Measurements from ENCODE around the gene TOP3B.
"Not testable (repeated sequence)": the region's sequence is repeated elsewhere in the genome, so short reads cannot be mapped to it uniquely, and the experiment has no call there.

Gene TOP3B

DNA sequence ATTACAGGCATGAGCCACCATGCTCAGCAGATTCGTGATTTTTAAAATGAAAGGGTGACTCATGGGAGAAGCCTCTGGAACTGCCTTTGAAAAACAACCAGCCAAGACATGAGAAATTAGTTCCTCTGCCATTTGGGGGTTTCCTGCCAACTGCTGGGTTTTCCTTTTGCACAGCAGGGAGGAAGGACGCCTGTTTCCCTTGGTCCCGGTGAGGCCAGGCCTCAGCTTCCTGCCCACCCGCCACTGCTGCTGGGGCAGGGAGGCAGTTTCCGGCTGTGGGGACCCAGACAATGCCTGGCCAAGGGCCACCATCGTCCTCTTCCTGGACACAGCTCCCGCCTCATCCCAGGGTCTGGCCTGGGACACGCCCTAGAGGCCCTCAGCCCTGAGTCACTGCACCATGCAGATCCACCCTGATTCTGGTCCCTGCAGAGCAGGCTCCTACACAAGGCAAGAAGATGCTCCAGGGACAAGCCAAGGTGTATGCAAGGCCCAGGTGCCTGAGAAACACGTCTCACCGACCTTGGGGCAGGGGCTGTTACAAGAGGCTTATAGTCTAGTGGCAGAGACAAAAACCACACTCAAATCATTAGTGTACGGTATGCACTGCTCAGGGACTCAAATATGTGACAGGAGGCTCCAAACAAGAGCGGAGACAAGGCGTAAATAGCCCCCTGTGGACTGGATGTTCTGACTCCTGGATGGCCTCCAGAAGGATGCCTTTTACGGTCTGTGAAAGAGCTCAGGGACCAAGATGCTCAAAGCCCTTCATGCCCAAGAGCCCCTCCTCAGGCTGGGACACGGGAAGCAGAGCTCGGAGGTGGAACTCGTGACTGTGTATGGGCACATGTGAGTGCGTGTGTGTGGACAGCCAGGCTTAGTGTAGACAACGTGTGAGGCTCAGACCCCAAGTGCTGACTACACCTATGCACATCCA, 39.9 kb downstream of the TOP3B start:
- DNase-seq = no peak

DNA sequence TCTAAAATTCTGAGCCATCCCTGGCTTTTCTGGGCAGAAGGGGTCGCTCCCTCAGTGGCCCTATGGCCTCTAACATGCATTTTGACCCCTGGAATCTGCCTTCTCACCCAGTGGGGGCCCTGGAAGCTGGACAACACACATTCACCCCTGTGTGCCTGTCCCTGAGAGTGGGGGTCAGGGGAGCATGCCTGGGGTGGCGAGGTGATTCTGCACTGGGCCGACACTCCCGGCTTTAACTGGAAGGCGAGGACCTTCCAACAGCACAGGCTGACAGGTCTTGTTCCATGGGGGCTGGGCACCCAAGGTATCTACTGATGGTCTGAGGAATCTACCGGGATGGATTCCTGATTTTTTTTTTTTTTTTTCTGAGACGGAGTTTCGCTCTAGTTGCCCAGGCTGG, 40.7 kb downstream of the TOP3B start:
- DNase-seq = no peak

DNA sequence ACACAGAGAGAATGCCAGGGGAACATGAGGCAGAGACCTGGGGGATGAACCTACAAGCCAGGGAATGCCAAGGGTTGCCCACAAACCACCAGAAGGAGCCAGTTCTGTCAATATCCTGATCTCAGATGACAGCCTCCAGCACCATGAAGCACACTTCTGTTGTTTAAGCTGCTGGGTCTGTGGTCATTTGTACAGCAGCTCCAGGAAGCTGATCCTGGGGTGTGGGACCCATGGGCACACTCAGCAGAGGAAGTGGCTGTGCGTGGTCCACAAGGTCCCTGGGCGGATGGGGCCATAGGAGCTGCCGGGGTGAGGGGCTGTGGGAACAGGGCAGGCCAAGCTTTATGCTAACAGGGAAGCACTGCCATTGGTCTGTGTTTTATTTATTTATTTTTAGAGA, 42.1 kb downstream of the TOP3B start:
- DNase-seq = no peak

DNA sequence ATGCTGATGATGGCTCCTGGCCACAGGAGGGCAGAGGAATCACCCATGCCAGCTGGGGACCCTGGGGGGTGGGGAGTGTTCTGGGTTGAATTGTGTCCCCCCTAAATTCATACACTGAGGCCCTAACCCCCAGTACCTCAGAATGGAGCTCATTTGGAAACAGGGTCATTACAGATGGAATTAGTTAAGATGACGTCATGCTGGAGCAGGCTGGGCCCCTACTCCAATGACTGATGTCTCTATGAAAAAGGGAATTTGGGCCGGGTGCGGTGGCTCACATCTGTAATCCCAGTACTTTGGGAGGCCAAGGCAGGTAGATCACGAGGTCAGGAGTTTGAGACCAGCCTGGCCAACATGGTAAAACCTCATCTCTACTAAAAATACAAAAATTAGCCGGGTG, 42.7 kb downstream of the TOP3B start:
- DNase-seq = not testable (repeated sequence)

DNA sequence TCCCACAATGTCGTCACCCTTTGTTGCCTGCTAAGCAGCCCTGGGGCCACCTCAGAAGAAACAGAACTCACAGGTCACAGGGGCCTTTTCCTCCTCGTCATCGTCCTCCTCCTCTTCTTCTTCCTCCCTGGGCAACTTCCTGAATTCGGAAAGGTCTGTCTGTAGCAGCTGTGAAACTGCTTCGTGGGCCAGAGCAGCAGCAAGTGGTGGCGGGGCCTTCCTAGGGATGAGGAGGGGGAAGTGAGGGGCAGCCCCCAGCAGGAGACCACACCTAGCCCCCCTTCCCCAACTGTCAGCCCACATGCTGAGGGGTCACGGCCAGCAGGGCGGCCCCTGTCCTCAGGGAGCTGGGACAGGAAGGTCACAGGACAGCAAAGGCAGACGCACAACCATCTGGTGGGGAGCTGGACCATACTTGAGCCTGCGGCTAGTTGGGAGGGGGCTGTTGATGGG, 43.1 kb downstream of the TOP3B start:
- DNase-seq = no peak

DNA sequence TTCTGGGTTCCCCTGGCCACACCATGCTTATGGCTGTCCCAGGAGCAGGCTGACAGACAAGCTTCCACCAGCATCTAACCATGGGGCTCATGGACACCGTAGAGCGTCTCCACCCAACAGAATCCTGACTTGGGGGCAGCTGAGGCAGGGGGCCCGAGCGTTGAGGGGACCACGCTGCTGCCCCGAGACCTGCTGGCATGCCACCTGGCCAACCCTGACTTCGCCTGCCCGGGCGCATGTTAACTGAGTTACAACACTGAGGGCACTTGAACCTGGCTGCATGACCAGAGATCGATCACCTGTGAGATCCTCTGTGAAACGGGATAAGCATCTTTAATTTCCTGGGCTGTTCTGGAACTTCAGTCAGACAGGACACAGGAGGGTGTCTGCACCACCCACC, 43.7 kb downstream of the TOP3B start:
- no peak for DNase-seq

DNA sequence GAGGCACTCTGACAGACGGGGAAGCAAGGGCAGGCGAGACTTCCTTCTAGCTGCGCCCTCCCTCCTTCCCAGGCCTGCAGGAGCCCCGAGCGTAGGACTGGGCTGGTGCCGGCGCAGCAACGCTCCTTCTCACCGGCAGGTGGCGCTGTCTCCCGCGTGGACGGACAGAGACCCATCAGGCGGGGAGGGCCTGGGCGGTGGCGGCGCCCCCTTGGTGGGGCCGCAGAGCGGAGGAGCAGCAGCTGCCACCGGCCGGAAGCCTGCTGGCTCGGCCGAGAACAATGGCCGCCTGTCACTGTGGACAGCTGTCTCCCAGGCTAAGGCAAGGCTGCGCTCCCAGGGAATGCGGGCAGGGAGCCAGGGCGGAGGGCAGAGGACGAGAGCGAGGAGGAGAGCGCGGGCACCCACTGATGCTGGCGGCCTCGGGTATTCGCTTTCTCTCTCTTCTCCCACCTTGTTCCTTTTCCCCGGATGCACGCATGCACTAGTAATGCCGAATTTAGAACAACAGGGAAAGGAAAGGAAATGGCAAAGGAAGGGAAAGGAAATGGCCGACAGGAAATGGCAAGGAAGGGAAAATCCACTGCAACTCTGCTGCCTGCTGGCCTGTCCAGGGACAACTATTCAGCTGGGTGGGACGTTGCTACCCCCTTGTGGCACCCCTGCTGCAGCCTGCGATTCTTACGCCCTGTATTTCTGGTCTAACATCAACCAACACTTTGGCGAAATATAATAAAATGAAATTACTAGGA, 44.3 kb downstream of the TOP3B start:
- DNase-seq = peak; percentile 30 to 61

DNA sequence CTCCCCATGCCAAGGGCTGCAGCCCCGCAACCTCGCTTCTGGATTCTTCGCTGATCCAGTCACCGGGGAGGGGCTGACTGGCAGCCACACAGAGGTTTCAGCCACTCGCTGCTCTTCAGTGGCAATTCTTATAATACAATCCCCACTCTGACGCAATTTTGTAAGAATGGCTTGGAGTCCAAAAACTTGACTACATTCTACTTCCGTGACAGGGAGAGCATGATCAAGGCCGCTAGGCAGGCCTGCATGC, 44.8 kb downstream of the TOP3B start:
- no peak for DNase-seq

DNA sequence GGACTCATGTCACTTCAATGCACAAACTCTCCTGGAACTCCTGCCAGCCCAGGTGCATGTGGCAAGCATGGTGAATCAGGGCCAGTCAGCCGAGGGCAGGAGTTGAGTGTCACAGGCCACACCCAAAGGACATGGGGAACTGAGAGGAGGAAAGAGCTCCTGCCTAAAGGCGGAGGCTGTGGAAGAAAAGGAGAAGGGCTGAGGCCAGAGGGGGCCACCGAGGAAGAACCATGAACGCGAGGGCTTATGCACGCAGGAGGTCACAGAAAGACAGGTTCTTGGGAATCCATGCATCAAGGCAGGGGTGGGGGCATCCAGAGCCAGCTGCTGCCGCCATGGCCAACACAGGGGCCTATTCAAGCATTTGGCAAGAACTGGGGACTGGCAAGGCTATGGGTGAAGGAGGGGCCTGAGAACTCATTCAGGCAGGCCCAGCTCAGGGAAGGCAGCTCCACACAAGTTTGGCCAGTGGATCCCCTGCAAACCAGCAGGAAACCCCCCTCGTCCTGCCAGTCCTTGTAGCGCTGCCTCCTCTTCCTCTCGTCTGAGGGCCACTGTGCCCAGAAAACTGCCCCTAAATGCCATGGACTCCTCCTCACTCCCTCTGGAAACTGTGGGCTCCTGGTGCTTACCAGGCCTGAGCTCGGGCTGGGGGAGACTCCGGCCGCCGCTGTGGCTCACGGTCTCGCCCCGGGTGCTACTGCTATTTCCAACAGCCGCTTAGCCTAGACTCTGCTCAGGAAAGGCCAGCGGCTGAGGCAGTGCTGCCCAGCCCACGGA, 45.4 kb downstream of the TOP3B start:
- no peak for DNase-seq

DNA sequence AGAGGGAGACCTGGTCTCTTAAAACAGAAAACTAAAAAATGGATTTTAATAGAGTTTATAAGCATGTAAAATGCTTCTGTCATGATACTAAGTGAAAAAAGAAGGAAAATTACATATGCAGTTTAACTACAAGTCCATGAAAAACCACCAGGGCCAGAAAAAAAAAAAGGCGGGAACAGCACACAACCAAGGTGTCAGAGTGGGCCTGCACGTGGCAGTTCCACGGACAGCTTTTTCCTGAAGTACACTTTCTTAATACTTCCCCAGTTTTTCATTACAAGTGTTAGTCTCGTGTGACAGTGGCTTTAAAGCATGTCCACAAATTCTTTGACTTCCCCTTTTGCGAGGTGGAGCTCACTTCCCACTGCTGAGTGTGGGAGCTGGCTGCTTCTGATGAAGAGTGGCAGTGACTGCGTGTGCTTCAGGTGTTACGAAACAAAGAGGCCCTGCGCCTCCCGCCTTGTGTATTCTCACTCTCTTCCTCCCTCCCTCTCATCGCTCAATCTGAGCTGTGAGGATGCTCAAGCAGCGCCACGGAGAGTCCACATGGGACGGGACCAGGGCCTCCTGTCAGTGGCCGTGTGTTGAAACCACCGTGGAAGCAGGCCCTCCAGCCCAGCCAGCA, 46.3 kb downstream of the TOP3B start:
- DNase-seq = no peak

DNA sequence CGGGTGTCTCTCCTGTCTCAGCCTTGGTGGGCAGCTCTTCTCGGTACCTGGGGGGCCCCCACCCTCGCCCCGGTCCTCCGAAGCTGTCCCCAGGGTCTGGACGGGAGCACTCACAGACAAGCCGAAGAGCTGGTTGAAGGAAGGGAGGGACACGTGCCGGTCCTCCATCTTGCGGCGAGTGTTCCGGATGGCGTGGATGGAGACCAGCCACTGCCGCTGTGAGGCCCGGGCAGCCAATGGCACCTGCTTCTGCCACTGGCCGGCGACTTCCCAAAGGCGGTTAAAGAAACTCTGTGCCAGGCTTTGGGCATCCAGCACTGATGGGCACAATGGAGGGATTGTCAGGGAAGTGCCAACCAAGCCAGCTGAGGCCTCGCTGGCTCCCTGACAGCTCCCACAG, 48.7 kb downstream of the TOP3B start:
- DNase-seq = no peak

DNA sequence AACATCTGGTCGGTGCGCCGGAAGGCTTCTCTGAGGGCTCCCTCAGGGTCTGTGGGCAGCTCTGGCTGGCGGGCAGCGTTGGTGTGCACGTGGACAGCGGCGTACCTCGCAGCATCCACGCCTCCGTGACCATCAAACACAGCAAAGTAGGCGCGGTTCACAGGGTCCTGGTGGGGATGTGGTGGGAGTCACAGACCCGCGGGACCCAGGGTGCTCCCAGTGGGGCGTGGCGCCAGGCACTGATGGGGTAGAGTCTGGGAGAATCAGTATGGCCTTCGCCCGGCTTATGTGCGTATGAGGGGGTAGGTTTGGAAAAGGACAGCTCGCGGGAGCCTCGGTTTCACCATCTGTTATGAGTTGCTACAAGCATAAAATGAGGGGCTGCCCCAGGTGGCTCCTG, 49.2 kb downstream of the TOP3B start:
- no peak for DNase-seq

DNA sequence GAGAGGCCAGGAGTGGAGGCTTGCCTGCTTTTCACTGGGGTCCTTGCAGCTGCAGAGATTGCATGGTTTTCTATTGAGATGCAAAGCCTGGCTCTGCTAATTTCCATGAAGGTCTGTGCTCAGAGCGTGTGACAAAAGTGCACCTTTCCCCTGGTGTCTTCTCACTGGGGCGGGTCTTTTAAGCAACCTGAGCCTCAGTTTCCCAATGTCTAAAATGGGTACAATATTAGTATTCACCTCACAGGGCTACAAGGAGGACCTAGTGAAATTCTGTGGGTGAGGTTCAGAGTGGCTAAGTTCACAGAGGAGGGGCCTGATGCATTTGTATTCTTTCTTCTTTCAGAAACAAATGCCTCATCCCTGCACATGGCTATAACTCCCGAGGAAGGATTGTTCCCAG, 50.2 kb downstream of the TOP3B start:
- DNase-seq = no peak

DNA sequence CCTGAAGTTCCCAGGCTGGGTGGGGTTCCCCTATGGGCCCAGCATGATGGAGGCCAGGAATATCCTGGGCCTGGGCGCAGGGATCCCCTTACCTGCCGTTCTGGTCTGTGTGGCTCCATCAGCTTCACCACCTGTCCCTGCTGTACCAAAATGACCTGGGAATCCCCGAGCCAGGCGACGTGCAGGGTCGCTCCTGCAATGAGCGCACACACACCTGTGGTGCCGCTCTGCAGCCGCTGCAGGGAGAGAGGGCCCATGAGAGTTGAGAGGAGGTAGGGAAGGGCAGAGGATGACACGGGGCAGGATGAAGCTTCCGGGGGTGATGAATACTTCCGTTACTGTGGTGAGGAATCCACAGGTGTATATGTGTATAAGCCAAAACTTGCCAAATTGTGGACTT, 51.5 kb downstream of the TOP3B start:
- no peak for DNase-seq

DNA sequence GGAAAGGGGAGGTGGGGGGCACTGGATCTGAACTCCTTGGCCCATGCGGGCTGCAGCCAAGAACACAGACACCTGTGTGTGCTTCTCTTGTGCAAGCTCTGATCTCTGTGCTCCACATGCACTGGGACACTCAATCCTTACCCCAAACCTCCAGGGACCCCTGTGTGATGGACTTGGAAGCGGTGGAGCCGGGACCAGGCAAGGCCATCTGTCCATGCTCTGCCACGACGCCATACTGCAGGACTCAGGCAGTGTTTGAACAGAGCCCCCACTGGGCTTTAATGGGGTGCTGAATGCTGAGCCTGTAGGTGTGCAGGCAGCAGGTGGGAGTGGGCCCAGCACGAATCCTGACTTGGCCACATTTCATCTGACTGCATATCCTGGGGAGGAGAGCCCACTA, 53.3 kb downstream of the TOP3B start:
- no peak for DNase-seq

DNA sequence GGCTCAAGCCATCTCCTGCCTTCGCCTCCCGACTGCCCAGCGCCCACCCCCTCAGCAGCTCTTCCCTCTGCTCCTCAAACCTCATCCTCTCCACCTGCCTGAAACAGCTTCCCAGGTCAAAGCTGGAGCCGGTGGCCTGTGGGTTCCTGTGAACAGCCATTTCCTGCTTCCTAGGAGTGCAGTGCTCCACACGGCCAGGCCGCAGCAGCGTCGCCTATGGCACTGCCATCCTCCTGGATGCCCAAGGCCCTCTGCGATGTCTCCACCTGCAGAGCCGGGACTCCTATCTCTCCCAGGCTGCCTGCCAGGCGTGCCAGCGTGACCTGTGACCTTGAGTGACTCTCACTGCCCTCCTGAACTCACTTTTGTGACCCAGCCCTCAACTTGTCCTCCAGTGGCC, 54.5 kb downstream of the TOP3B start:
- no peak for DNase-seq

DNA sequence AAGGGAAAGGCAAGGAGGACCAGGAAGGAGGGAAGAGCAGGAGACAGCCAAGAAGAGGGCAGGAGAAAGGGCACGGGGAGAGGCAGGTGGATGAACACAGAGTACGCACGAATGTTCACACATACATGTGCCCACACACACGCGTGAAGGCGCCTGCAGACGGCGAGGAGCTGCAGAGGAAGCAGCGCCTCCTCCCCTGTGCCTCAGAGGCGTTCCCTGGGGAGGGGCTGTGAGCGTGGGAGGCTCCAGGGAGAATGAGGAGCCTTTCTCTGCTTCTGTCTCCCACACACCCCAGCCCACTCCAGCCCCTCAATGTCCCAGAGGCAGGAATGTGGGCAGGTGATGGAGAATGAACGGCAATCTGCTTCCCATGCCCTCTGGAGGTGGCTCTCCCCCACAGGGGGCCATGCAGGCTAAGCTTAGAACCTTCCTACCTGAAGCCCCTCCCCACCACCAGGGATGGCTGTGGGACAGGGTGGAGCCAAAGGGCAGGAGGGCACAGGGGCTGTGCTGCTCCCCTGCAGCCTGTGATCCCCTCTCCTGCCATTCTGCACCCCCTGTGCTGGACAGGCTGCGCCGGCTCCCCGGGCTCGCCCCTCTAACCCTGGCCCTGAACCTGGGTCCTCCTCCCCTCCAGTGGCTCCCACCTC, 55.3 kb downstream of the TOP3B start:
- no peak for DNase-seq

DNA sequence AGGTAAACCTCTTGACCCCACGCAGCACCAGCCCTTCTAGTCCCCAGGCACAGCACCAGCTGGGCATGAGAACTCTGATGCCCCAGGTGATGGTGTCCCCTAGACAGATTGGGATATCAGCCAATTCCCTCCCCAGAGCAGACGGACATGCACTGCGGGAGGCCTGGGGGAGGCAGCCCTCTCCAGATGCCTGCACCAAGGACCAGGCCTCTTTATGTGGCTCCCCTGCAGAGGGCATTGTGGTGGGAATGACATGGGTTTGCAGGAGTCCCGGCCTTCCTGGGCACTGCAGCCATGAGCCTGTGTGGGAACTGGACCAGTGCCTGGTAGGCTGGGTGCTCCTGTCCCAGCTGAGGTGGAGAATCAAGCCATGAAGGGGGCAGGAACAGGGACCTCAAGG, 55.9 kb downstream of the TOP3B start:
- DNase-seq = no peak

DNA sequence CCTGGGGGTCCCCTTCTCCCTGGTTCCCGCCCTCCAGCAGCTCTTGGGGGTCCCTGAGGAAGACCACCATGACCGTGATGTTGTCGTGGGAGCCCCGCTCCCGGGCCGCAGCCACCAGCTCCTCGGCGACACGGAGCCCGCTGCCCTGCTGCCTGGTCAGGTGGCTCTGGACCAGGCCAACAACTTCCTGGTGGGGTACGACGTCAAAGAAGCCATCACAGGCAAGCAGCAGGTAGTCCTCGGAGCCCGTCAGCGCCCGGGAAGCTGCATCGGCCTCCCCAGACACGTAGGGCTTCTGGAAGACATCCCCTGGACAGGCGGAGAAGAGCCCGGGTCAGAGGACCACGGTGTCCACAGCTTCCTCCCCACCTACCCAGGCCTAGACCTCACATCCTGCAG, 59.4 kb downstream of the TOP3B start:
- DNase-seq = no peak

DNA sequence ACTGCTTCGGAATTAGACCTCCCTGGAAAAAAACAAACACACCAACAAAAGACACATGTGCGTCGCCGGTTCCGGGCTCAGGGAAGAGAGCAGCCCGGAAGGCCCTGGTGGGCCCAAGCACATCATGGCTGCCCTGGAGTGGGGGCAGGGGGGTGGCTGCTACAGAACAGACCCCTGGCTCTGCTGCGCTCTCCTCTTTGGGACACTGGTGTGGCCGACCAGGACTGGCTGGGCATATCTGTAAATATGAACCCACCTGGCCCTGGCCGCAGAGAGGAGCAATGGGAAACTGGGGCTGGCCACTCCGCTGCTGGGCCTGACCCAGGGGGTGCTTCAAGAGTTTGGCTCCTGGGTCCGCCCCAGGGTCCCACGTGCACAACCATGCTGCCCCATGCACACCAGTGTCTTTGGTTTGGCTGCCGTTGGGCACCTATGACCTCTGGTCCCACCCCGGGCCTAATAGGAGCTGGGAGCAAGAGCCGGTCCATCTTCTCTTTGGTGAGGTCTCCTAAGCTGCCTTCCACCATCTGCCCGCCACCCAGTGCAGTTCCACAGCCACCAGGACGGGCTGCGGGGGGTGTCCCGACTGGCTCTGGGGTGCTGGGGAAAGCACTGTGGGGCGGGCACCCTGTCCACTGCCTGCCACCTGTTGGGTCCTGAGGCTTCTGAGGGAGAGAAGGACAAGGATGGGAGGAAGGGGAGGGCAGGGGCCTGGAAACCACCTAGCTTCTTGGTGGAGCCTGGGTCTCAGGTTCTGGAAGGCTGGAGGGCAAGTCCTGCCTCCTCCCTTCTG, 60.0 kb downstream of the TOP3B start:
- DNase-seq = no peak

DNA sequence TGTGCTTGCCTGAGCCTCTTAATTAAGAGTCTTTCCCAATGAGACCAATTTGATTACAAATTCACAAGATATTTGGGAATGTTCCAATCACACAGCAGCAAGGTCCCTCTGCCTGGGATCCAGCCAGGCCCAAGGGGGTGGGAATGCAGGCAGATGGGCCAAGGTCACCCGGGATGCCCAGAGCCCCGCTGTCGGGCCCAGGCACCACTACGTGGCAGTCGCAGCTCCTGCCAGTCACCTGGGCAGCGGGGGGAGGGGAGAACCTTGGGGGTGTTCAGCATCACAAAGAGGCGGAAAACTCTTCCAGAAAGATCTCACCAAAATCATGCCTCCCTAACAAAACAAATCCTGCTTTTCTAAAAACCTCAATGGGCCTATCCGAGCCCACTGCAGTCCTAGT, 60.9 kb downstream of the TOP3B start:
- DNase-seq = no peak

DNA sequence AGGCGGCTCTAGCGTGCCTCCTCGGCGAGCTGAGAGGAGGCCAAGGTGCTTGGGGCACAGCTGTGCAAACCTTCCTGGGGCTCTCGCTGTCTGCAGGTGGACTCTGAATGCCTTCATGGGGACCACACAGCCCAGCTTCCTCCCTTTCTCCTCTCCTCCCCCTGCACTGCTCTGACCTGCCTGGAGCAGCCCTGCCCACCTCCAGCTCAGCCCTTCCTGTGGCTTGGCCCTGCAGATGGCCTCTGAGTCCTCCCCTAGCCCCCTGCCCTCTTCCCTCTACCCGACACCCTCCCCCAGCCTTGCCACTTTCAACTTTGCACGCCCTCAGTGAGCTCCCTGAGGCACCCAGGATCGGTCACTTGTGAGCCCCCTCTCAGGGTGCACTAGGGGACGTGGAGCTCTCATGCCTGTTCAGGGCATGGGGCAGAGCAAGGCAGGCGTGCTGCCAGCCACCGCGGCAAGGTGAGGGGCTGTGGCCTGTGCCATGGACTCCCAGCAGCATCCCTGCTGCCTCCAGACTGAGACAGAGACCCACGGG, 61.3 kb downstream of the TOP3B start:
- no peak for DNase-seq
